Measurements from ENCODE around the gene LRP10. TPM values are rescaled to one million over a fixed set of nuclear protein-coding genes. Genes with fewer than 3 reads are reported as not detected.

LRP10 gene
- total and polyA plus RNA-seq, 2 of the 8 experiments (the other 6 are each of a cell fraction or from before 2014, with no cell fraction given) = 12.4 to 15.6 TPM

- ChIA-PET POLR2A (ENCODE audit: partially characterized antibody) (interaction anchor here (1.0 to 13.9 kb wide), 3 partner anchors 13 to 31 kb away, joined by 4 to 203 read pairs (median 85); partner anchors contain the start of genes MMP14 and MRPL52), CTCF (ENCODE audit: partially characterized antibody) (interaction anchor here (0.6 to 56.0 kb wide), 34 partner anchors 11 to 464 kb away, joined by 3 to 1562 read pairs (median 6); partner anchors contain the start of genes AJUBA, LRP10, MMP14 and MRPL52)
- Histone ChIP-seq H3K14ac (ENCODE audit: insufficient read length) (no peak overlapping the region), H4K5ac (ENCODE audit: insufficient read length, low read depth, low read length) (peak overlapping the region; percentile 63), H3K4me1 (replicated peaks in 1 of 4; ENCODE audit: control insufficient read depth in 3 of 4, insufficient read depth in 4 of 4, low read length in 3 of 4) (peaks cover 0 to 17% (median 7%) of the 10 kb centered on the region in 4 experiments; a peak in 6 of 7 replicates), H2BK20ac (ENCODE audit: low read length) (0 out of 2 replicates have a peak overlapping the region, but pooled peaks have one; percentile 66), H3K79me1 (ENCODE audit: low read depth, low read length) (no peaks in the 10 kb centered on the region), H3K9ac (replicated peaks in 1 of 4; ENCODE audit: extremely low read depth in 1 of 4, low read depth in 3 of 4, low read length in 3 of 4) (peak overlapping the region in 1 of 4 experiments; percentile 31; a peak in 2 of 7 replicates), H3K23me2 (ENCODE audit: low read depth, low read length) (peaks cover 2% of the 10 kb centered on the region; the same call in 1 of the 2 replicates), H3K79me2 (ENCODE audit: control insufficient read depth in 1 of 2, insufficient read depth in 2 of 2, low read length in 2 of 2) (no peaks in the 10 kb centered on the region), H2AK5ac (ENCODE audit: low read depth, low read length) (no peak overlapping the region), H3K27me3 (replicated peaks in 1 of 4; ENCODE audit: control insufficient read depth in 3 of 4, extremely low read depth in 1 of 4, insufficient read depth in 3 of 4, low read length in 3 of 4) (no peaks in the 10 kb centered on the region), H2BK5ac (ENCODE audit: low read depth, low read length) (peak overlapping the region; percentile 72; the same call in 1 of the 2 replicates), H3K23ac (ENCODE audit: insufficient read length) (no peak overlapping the region), H2BK15ac (ENCODE audit: low read length) (no peak overlapping the region), H3K27ac (ENCODE audit: low read depth, low read length) (no peak overlapping the region), H2BK12ac (ENCODE audit: low read depth, low read length) (peak overlapping the region; percentile 60; the same call in 1 of the 2 replicates), H3K18ac (ENCODE audit: extremely low read depth, low read length) (peak overlapping the region; percentile 72; the same call in 1 of the 2 replicates), H2AFZ (ENCODE audit: low read length) (peak overlapping the region; percentile 98), H3K9me3 (ENCODE audit: insufficient read depth in 2 of 2, low read depth in 1 of 2, low read length in 1 of 2) (no peaks in the 10 kb centered on the region; a peak in 1 of 4 replicates), H3K4me3 (ENCODE audit: extremely low read depth in 1 of 4, insufficient read depth in 2 of 4, low read depth in 3 of 4, low read length in 4 of 4) (peak overlapping the region in 3 of 4 experiments; percentile 32 to 58 (median 42); a peak in 7 of 8 replicates), H3K36me3 (ENCODE audit: control insufficient read depth in 2 of 4, insufficient read depth in 4 of 4, low read length in 3 of 4) (no peaks in the 10 kb centered on the region), H3K56ac (replicated peaks; ENCODE audit: insufficient read length, low read depth, low read length) (no peak overlapping the region), H4K8ac (ENCODE audit: extremely low read depth, insufficient read depth, low read length) (peak overlapping the region; percentile 82), H3K4ac (replicated peaks; ENCODE audit: insufficient read length, low read depth, low read length) (no peak overlapping the region), H4K91ac (replicated peaks; ENCODE audit: insufficient read length, low read length) (peak overlapping the region; percentile 36), H2BK120ac (replicated peaks; ENCODE audit: low read depth, low read length) (peak overlapping the region; percentile 80), H4K20me1 (replicated peaks in 1 of 2; ENCODE audit: control insufficient read depth in 1 of 2, insufficient read depth in 2 of 2, low read length in 2 of 2) (no peaks in the 10 kb centered on the region), H3K4me2 (ENCODE audit: insufficient read depth in 1 of 2, low read depth in 2 of 2, low read length in 2 of 2) (peak overlapping the region; percentile 1 to 90; a peak in 3 of 4 replicates)
- FAIRE-seq (no peak), DNase-seq (ENCODE audit: low read depth in 1 of 2, low spot score in 2 of 2) (peak in 1 of 2 experiments; percentile 100)
- WGBS, 2 experiments (ENCODE audit: extremely low coverage in 1 of 2, insufficient coverage in 1 of 2, insufficient read length in 1 of 2, insufficient replicate concordance in 2 of 2, low coverage in 1 of 2, low lambda C conversion rate in 2 of 2, missing lambda C conversion rate in 1 of 2) = 12% methylated on average over 19 of the region's 20 CpGs; no CpG with 5 or more reads in 1 of the 2 experiments
- TF ChIP-seq TAF7 (optimal IDR thresholded peaks at IDR 0.05; ENCODE audit: borderline replicate concordance, low read depth, low read length) (no peak), TEAD4 (IDR thresholded peaks at IDR 0.05; ENCODE audit: low read depth, low read length) (no peak), CTBP2 (IDR thresholded peaks at IDR 0.05; ENCODE audit: borderline replicate concordance, insufficient read depth, insufficient read length, low read length) (no peak), TBP (IDR thresholded peaks at IDR 0.05; ENCODE audit: low read depth, low read length) (peak; percentile 58; the same call in 1 of the 2 replicates), SRF (IDR thresholded peaks at IDR 0.05; ENCODE audit: low read depth, low read length) (no peak), HDAC2 (IDR thresholded peaks at IDR 0.05; ENCODE audit: borderline replicate concordance in 1 of 2, low read depth in 2 of 2, low read length in 2 of 2) (peak in 1 of 2 experiments; percentile 67; a peak in 1 of 4 replicates), NRF1 (IDR thresholded peaks at IDR 0.05; ENCODE audit: low read depth, low read length) (no peak), KDM5A (IDR thresholded peaks at IDR 0.05; ENCODE audit: low read length) (no peak; the same call in 1 of the 2 replicates)
- TF ChIP-seq, protein P1, sequence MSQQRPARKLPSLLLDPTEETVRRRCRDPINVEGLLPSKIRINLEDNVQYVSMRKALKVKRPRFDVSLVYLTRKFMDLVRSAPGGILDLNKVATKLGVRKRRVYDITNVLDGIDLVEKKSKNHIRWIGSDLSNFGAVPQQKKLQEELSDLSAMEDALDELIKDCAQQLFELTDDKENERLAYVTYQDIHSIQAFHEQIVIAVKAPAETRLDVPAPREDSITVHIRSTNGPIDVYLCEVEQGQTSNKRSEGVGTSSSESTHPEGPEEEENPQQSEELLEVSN (IDR thresholded peaks at IDR 0.05) = 0 out of 2 replicates have a peak, but pooled peaks have one; percentile 15
Measured at GRCh38 chr14:22852940-22853767, 18.4 kb upstream of the LRP10 start.
